ENCODE data around the gene PPP1R13B. TPM values are rescaled to one million over a fixed set of nuclear protein-coding genes. Genes with fewer than 3 reads are reported as not detected.
A peak's percentile ranks its signal among the peaks of the same experiment; 100 is the strongest.
"Not testable (repeated sequence)": the region's sequence is repeated elsewhere in the genome, so short reads cannot be mapped to it uniquely, and the experiment has no call there.

Gene PPP1R13B
- total RNA-seq, 2 donors from 2014 or later, result 11.7 to 12.1 TPM

- no peak for DNase-seq (ENCODE audit: low spot score in 2 of 2)
- Mint-ChIP-seq H3K27ac (peak overlapping the region; percentile 71 to 94), H3K36me3 (no peaks in the 10 kb centered on the region), H3K9me3 (no peaks in the 10 kb centered on the region)
- ATAC-seq, result no peak
Observed at GRCh38 chr14:103699901-103700752, 147.2 kb downstream of the PPP1R13B start.

GRCh38 chr14:103699261-103699661 lies 148.1 kb downstream of the PPP1R13B start:
- H3K9me3 Mint-ChIP-seq, result no peaks in the 10 kb centered on the region
- H3K36me3 Mint-ChIP-seq, result no peaks in the 10 kb centered on the region
- DNase-seq (ENCODE audit: low spot score in 2 of 2), result no peak
- H3K27ac Mint-ChIP-seq, result peak overlapping the region; percentile 71 to 94
- ATAC-seq, result no peak

- Mint-ChIP-seq H3K9me3 (no peaks in the 10 kb centered on the region), H3K27ac (peak overlapping the region in 1 of 2 donors; percentile 71), H3K36me3 (no peaks in the 10 kb centered on the region)
- DNase-seq (ENCODE audit: low spot score in 2 of 2) (no peak), ATAC-seq (no peak)
Observed at GRCh38 chr14:103698380-103699260, 148.8 kb downstream of the PPP1R13B start.

- peak overlapping the region; percentile 45 to 74 for H3K27ac Mint-ChIP-seq
Observed at GRCh38 chr14:103697603-103698379, 149.6 kb downstream of the PPP1R13B start.

GRCh38 chr14:103697206-103697602 lies 150.2 kb downstream of the PPP1R13B start:
- Mint-ChIP-seq H3K36me3 (no peaks in the 10 kb centered on the region), H3K27ac (peak overlapping the region; percentile 45 to 74), H3K9me3 (no peaks in the 10 kb centered on the region)
- no peak for ATAC-seq
- no peak for DNase-seq (ENCODE audit: low spot score in 2 of 2)

More at GRCh38 chr14:103697603-103698379, 149.6 kb downstream of the PPP1R13B start:
- DNase-seq (ENCODE audit: low spot score in 2 of 2), result no peak
- no peaks in the 10 kb centered on the region for H3K9me3 Mint-ChIP-seq
- no peaks in the 10 kb centered on the region for H3K36me3 Mint-ChIP-seq
- ATAC-seq, result peak; percentile 6 to 11

GRCh38 chr14:103696466-103697071 lies 150.8 kb downstream of the PPP1R13B start:
- no peak for ATAC-seq
- no peaks in the 10 kb centered on the region for H3K36me3 Mint-ChIP-seq
- peak overlapping the region; percentile 55 to 68 for H3K27ac Mint-ChIP-seq

GRCh38 chr14:103696070-103696402 lies 151.3 kb downstream of the PPP1R13B start:
- Mint-ChIP-seq H3K27ac (peak overlapping the region; percentile 68 to 81), H3K9me3 (no peaks in the 10 kb centered on the region), H3K36me3 (no peaks in the 10 kb centered on the region)
- DNase-seq (ENCODE audit: low spot score in 2 of 2) (no peak), ATAC-seq (no peak)

More at GRCh38 chr14:103696466-103697071, 150.8 kb downstream of the PPP1R13B start:
- DNase-seq (ENCODE audit: low spot score in 2 of 2), result no peak
- H3K9me3 Mint-ChIP-seq, result no peaks in the 10 kb centered on the region

GRCh38 chr14:103695296-103696069 lies 151.9 kb downstream of the PPP1R13B start:
- DNase-seq (ENCODE audit: low spot score in 2 of 2), result no peak

GRCh38 chr14:103694572-103695026 lies 152.8 kb downstream of the PPP1R13B start:
- ATAC-seq (no peak), DNase-seq (ENCODE audit: low spot score in 2 of 2) (no peak)
- H3K36me3 Mint-ChIP-seq, result no peaks in the 10 kb centered on the region
- no peaks in the 10 kb centered on the region for H3K9me3 Mint-ChIP-seq
- H3K27ac Mint-ChIP-seq, result no peak overlapping the region

More at GRCh38 chr14:103695296-103696069, 151.9 kb downstream of the PPP1R13B start:
- Mint-ChIP-seq H3K9me3 (no peaks in the 10 kb centered on the region), H3K36me3 (no peaks in the 10 kb centered on the region), H3K27ac (no peak overlapping the region)
- no peak for ATAC-seq

GRCh38 chr14:103693515-103693914 lies 153.9 kb downstream of the PPP1R13B start:
- ATAC-seq (no peak), DNase-seq (ENCODE audit: low spot score in 2 of 2) (no peak)
- Mint-ChIP-seq H3K36me3 (no peaks in the 10 kb centered on the region), H3K27ac (no peak overlapping the region), H3K9me3 (no peaks in the 10 kb centered on the region)

GRCh38 chr14:103692871-103693270 lies 154.5 kb downstream of the PPP1R13B start:
- H3K36me3 Mint-ChIP-seq, result no peaks in the 10 kb centered on the region
- H3K27ac Mint-ChIP-seq, result no peak overlapping the region
- H3K9me3 Mint-ChIP-seq, result no peaks in the 10 kb centered on the region
- DNase-seq (ENCODE audit: low spot score in 2 of 2) (no peak), ATAC-seq (no peak)

GRCh38 chr14:103692159-103692558 lies 155.2 kb downstream of the PPP1R13B start:
- H3K36me3 Mint-ChIP-seq, result no peaks in the 10 kb centered on the region
- no peak overlapping the region for H3K27ac Mint-ChIP-seq
- no peak for DNase-seq (ENCODE audit: low spot score in 2 of 2)
- ATAC-seq, result no peak
- no peaks in the 10 kb centered on the region for H3K9me3 Mint-ChIP-seq

GRCh38 chr14:103691655-103692054 lies 155.7 kb downstream of the PPP1R13B start:
- not testable (repeated sequence) for DNase-seq (ENCODE audit: low spot score in 2 of 2); H3K27ac Mint-ChIP-seq; ATAC-seq; H3K36me3 Mint-ChIP-seq; H3K9me3 Mint-ChIP-seq

GRCh38 chr14:103690332-103690731 lies 157.0 kb downstream of the PPP1R13B start:
- H3K9me3 Mint-ChIP-seq, result no peaks in the 10 kb centered on the region
- DNase-seq (ENCODE audit: low spot score in 2 of 2) (no peak), ATAC-seq (no peak)
- H3K27ac Mint-ChIP-seq, result no peak overlapping the region
- peaks cover 0 to 6% of the 10 kb centered on the region in 2 donors for H3K36me3 Mint-ChIP-seq

Data from activated naive CD4-positive, alpha-beta T cell treated with anti-CD3 and anti-CD28 coated beads, Interleukin-2, amount 50 U/mL, for 72 hours (primary cell).